Astrocyte (in vitro differentiated cells and primary cell): Measurements from ENCODE around the gene ELOVL2. TPM values are rescaled to one million over a fixed set of nuclear protein-coding genes. Genes with fewer than 3 reads are reported as not detected.

Experiments used
- DNase-seq: peaks from one replicate; pipeline ENCODE4 v3.0.0-alpha.2; 2010; ENCODE audit warnings: low read depth
- FAIRE-seq: peaks from 2 replicates; lab custom pipeline; 2011; peaks lifted over from hg19 to GRCh38; lab: Jason Lieb, UNC
- H2AFZ ChIP-seq: 2 replicates; pipeline ENCODE4 v1.6.0; 2012; ENCODE audit warnings: low read depth, low read length, inconsistent platforms
- H3K27ac ChIP-seq: 2 replicates; pipeline ENCODE4 v1.5.1; 2011; ENCODE audit warnings: low read depth, low read length, inconsistent platforms
- H3K27me3 ChIP-seq: 2 replicates; pipeline ENCODE4 v1.6.0; 2011; ENCODE audit warnings: low read length, inconsistent platforms; ENCODE audit not compliant: insufficient read depth
- H3K36me3 ChIP-seq: 2 replicates; pipeline ENCODE4 v1.5.1; 2011; ENCODE audit warnings: low read length, inconsistent platforms; ENCODE audit not compliant: insufficient read depth
- H3K4me1 ChIP-seq: 2 replicates; pipeline ENCODE4 v1.5.1; 2011; ENCODE audit warnings: low read length, inconsistent platforms; ENCODE audit not compliant: insufficient read depth
- H3K4me2 ChIP-seq: 2 replicates; pipeline ENCODE4 v1.6.0; 2012; ENCODE audit warnings: low read length, inconsistent platforms
- H3K4me3 ChIP-seq: 2 replicates; pipeline ENCODE4 v1.5.1; 2011; ENCODE audit warnings: low read depth, mild to moderate bottlenecking, low read length, inconsistent platforms; ENCODE audit not compliant: insufficient read depth
- H3K79me2 ChIP-seq: 2 replicates; pipeline ENCODE4 v1.6.0; 2012; ENCODE audit warnings: mild to moderate bottlenecking, low read length, inconsistent platforms; ENCODE audit not compliant: insufficient read depth
- H3K9ac ChIP-seq: 2 replicates; pipeline ENCODE4 v1.6.0; 2012; ENCODE audit warnings: mild to moderate bottlenecking, low read length, inconsistent platforms
- H3K9me3 ChIP-seq: 2 replicates; pipeline ENCODE4 v1.5.1; 2012; ENCODE audit warnings: low read depth, mild to moderate bottlenecking, low read length, inconsistent platforms; ENCODE audit not compliant: insufficient read depth
- H4K20me1 ChIP-seq: 2 replicates; pipeline ENCODE4 v1.6.0; 2012; ENCODE audit warnings: low read length, inconsistent platforms; ENCODE audit not compliant: insufficient read depth
- H3K27ac Mint-ChIP-seq: one replicate; pipeline ENCODE4 v1.8.0; 2021; ENCODE audit warnings: mild to moderate bottlenecking, mixed read lengths; ENCODE audit not compliant: unreplicated experiment
- H3K27me3 Mint-ChIP-seq: one replicate; pipeline ENCODE4 v1.8.0; 2021; ENCODE audit warnings: low read depth, mixed read lengths; ENCODE audit not compliant: unreplicated experiment
- H3K36me3 Mint-ChIP-seq: one replicate; pipeline ENCODE4 v1.8.0; 2021; ENCODE audit warnings: low read depth, mixed read lengths; ENCODE audit not compliant: unreplicated experiment
- H3K4me1 Mint-ChIP-seq: one replicate; pipeline ENCODE4 v1.8.0; 2021; ENCODE audit warnings: low read depth, mixed read lengths; ENCODE audit not compliant: unreplicated experiment
- H3K4me3 Mint-ChIP-seq: one replicate; pipeline ENCODE4 v1.8.0; 2021; ENCODE audit warnings: mild to moderate bottlenecking, moderate library complexity, mixed read lengths; ENCODE audit not compliant: unreplicated experiment
- H3K9me3 Mint-ChIP-seq: one replicate; pipeline ENCODE4 v1.8.0; 2021; ENCODE audit warnings: mild to moderate bottlenecking, mixed read lengths; ENCODE audit not compliant: unreplicated experiment
- CTCF ChIP-seq: IDR thresholded peaks from 2 replicates; pipeline ENCODE4 v1.5.1; 2011; ENCODE audit warnings: low read depth, mild to moderate bottlenecking, inconsistent platforms, low read length, moderate library complexity; ENCODE audit not compliant: insufficient read depth
- EZH2 ChIP-seq: IDR thresholded peaks from 2 replicates; pipeline ENCODE4 v1.6.1; 2012; ENCODE audit warnings: mild to moderate bottlenecking, low read length, inconsistent platforms; ENCODE audit not compliant: insufficient read depth
- total RNA-seq: library from RNA; stranded (reverse); gene quantifications from 2 replicates; pipeline ENCODE4 v1.2.1, GENCODE V29; 2021

Gene ELOVL2
- total RNA-seq, 1 donor from 2014 or later, result 5.7 TPM

- Mint-ChIP-seq H3K9me3 (no peaks in the 10 kb centered on the region), H3K4me3 (no peak overlapping the region), H3K27ac (no peak overlapping the region), H3K27me3 (peaks cover 7% of the 10 kb centered on the region), H3K4me1 (peaks cover 4% of the 10 kb centered on the region), H3K36me3 (no peaks in the 10 kb centered on the region)
- no peak for DNase-seq
- TF ChIP-seq EZH2 (no peak), CTCF (no peak)
- H3K79me2 ChIP-seq, result no peaks in the 10 kb centered on the region
- no peak overlapping the region for H3K9ac ChIP-seq
- H3K27me3 ChIP-seq, result no peaks in the 10 kb centered on the region
- no peak overlapping the region for H3K4me2 ChIP-seq
- no peaks in the 10 kb centered on the region for H3K9me3 ChIP-seq
- no peaks in the 10 kb centered on the region for H3K4me1 ChIP-seq
- no peak for FAIRE-seq
- H3K27ac ChIP-seq, result no peak overlapping the region
- H3K36me3 ChIP-seq, result no peaks in the 10 kb centered on the region
- no peak overlapping the region for H3K4me3 ChIP-seq
- no peak overlapping the region for H2AFZ ChIP-seq
- H4K20me1 ChIP-seq, result no peaks in the 10 kb centered on the region
Measured at GRCh38 chr6:11064836-11065235, 20.7 kb upstream of the ELOVL2 start.

- H3K36me3 Mint-ChIP-seq, result no peaks in the 10 kb centered on the region
Measured at GRCh38 chr6:11062715-11063114, 18.6 kb upstream of the ELOVL2 start.

More at GRCh38 chr6:11062715-11063114, 18.6 kb upstream of the ELOVL2 start:
- H2AFZ ChIP-seq, result no peak overlapping the region
- no peaks in the 10 kb centered on the region for H3K79me2 ChIP-seq
- H3K4me3 Mint-ChIP-seq, result no peak overlapping the region
- FAIRE-seq (no peak), DNase-seq (no peak)
- H3K36me3 ChIP-seq, result no peaks in the 10 kb centered on the region
- no peak overlapping the region for H3K9ac ChIP-seq
- TF ChIP-seq CTCF (no peak), EZH2 (no peak)
- H3K4me3 ChIP-seq, result no peak overlapping the region
- H3K4me1 Mint-ChIP-seq, result no peaks in the 10 kb centered on the region
- no peak overlapping the region for H3K4me2 ChIP-seq
- H3K27me3 Mint-ChIP-seq, result peaks cover 7% of the 10 kb centered on the region
- no peaks in the 10 kb centered on the region for H4K20me1 ChIP-seq
- no peaks in the 10 kb centered on the region for H3K9me3 Mint-ChIP-seq
- no peaks in the 10 kb centered on the region for H3K4me1 ChIP-seq
- no peaks in the 10 kb centered on the region for H3K27me3 ChIP-seq
- H3K9me3 ChIP-seq, result no peaks in the 10 kb centered on the region
- H3K27ac Mint-ChIP-seq, result no peak overlapping the region
- no peak overlapping the region for H3K27ac ChIP-seq
